Measurements from ENCODE around the gene SLC22A2. TPM values are rescaled to one million over a fixed set of nuclear protein-coding genes. Genes with fewer than 3 reads are reported as not detected.

Gene SLC22A2
- total and polyA plus RNA-seq, 2 donors (not counting 1 experiment from before 2014, with no cell fraction given), result not detected

GRCh38 chr6:160221918-160222317, 36.7 kb downstream of the SLC22A2 start:
- no peaks in the 10 kb centered on the region for H3K9me3 ChIP-seq (ENCODE audit: control insufficient read depth, insufficient read depth, low read depth, low read length)
- DNase-seq (ENCODE audit: low read depth in 2 of 2), result no peak

GRCh38 chr6:160221423-160221822, 37.2 kb downstream of the SLC22A2 start:
- H3K4me3 ChIP-seq (replicated peaks in 1 of 4; ENCODE audit: control extremely low read depth in 1 of 4, insufficient read depth in 1 of 4, low read depth in 3 of 4, low read length in 4 of 4), result no peak overlapping the region
- no peaks in the 10 kb centered on the region for H3K4me1 ChIP-seq (ENCODE audit: control insufficient read depth, extremely low read depth, insufficient read depth, low read length)
- H3K36me3 ChIP-seq (ENCODE audit: control insufficient read depth, insufficient read depth, low read length), result no peaks in the 10 kb centered on the region
- TF ChIP-seq EZH2 (IDR thresholded peaks at IDR 0.05; ENCODE audit: low read length, missing control alignments), result no peak
- no peak for TF ChIP-seq CTCF (conservative IDR thresholded peaks at IDR 0.05 in 1 of 2, IDR thresholded peaks at IDR 0.05 in 1 of 2; ENCODE audit: low read depth in 1 of 2, low read length in 2 of 2)
- peak; percentile 4 to 14 for DNase-seq (ENCODE audit: low read depth in 2 of 2)
- no peak overlapping the region for H3K4me2 ChIP-seq (ENCODE audit: extremely low read depth, insufficient read depth, low read length)
- H2AFZ ChIP-seq (ENCODE audit: low read length), result no peak overlapping the region
- H3K9me3 ChIP-seq (ENCODE audit: control insufficient read depth, insufficient read depth, low read depth, low read length), result no peaks in the 10 kb centered on the region
- H3K27ac ChIP-seq (ENCODE audit: insufficient read depth, low read length), result no peak overlapping the region
- H3K79me2 ChIP-seq (ENCODE audit: control insufficient read depth, insufficient read depth, low read length), result no peaks in the 10 kb centered on the region
- H3K27me3 ChIP-seq (ENCODE audit: control insufficient read depth, insufficient read depth, low read length), result no peaks in the 10 kb centered on the region
- no peak overlapping the region for H3K9ac ChIP-seq (ENCODE audit: insufficient read depth, low read length)
- no peaks in the 10 kb centered on the region for H4K20me1 ChIP-seq (ENCODE audit: control insufficient read depth, extremely low read depth, insufficient read depth, low read length)

More at GRCh38 chr6:160221918-160222317, 36.7 kb downstream of the SLC22A2 start:
- Histone ChIP-seq H3K79me2 (ENCODE audit: control insufficient read depth, insufficient read depth, low read length) (no peaks in the 10 kb centered on the region), H3K36me3 (ENCODE audit: control insufficient read depth, insufficient read depth, low read length) (no peaks in the 10 kb centered on the region), H3K27me3 (ENCODE audit: control insufficient read depth, insufficient read depth, low read length) (no peaks in the 10 kb centered on the region), H3K27ac (ENCODE audit: insufficient read depth, low read length) (no peak overlapping the region), H3K4me2 (ENCODE audit: extremely low read depth, insufficient read depth, low read length) (no peak overlapping the region), H3K4me1 (ENCODE audit: control insufficient read depth, extremely low read depth, insufficient read depth, low read length) (no peaks in the 10 kb centered on the region), H3K9ac (ENCODE audit: insufficient read depth, low read length) (no peak overlapping the region), H4K20me1 (ENCODE audit: control insufficient read depth, extremely low read depth, insufficient read depth, low read length) (no peaks in the 10 kb centered on the region), H2AFZ (ENCODE audit: low read length) (no peak overlapping the region), H3K4me3 (replicated peaks in 1 of 4; ENCODE audit: control extremely low read depth in 1 of 4, insufficient read depth in 1 of 4, low read depth in 3 of 4, low read length in 4 of 4) (no peak overlapping the region)
- no peak for TF ChIP-seq CTCF (conservative IDR thresholded peaks at IDR 0.05 in 1 of 2, IDR thresholded peaks at IDR 0.05 in 1 of 2; ENCODE audit: low read depth in 1 of 2, low read length in 2 of 2)

- Histone ChIP-seq H3K4me3 (replicated peaks in 1 of 4; ENCODE audit: control extremely low read depth in 1 of 4, insufficient read depth in 1 of 4, low read depth in 3 of 4, low read length in 4 of 4) (no peak overlapping the region), H3K27me3 (ENCODE audit: control insufficient read depth, insufficient read depth, low read length) (no peaks in the 10 kb centered on the region), H2AFZ (ENCODE audit: low read length) (no peak overlapping the region), H4K20me1 (ENCODE audit: control insufficient read depth, extremely low read depth, insufficient read depth, low read length) (no peaks in the 10 kb centered on the region), H3K9me3 (ENCODE audit: control insufficient read depth, insufficient read depth, low read depth, low read length) (no peaks in the 10 kb centered on the region), H3K4me2 (ENCODE audit: extremely low read depth, insufficient read depth, low read length) (no peak overlapping the region), H3K27ac (ENCODE audit: insufficient read depth, low read length) (no peak overlapping the region), H3K9ac (ENCODE audit: insufficient read depth, low read length) (no peak overlapping the region), H3K79me2 (ENCODE audit: control insufficient read depth, insufficient read depth, low read length) (no peaks in the 10 kb centered on the region), H3K36me3 (ENCODE audit: control insufficient read depth, insufficient read depth, low read length) (no peaks in the 10 kb centered on the region), H3K4me1 (ENCODE audit: control insufficient read depth, extremely low read depth, insufficient read depth, low read length) (no peaks in the 10 kb centered on the region)
- TF ChIP-seq CTCF (conservative IDR thresholded peaks at IDR 0.05 in 1 of 2, IDR thresholded peaks at IDR 0.05 in 1 of 2; ENCODE audit: low read depth in 1 of 2, low read length in 2 of 2), result no peak
- no peak for TF ChIP-seq EZH2 (IDR thresholded peaks at IDR 0.05; ENCODE audit: low read length, missing control alignments)
- no peak for DNase-seq (ENCODE audit: low read depth in 2 of 2)
Measured at GRCh38 chr6:160218810-160219209, 39.8 kb downstream of the SLC22A2 start.

Data from fibroblast of lung (primary cell).